HG02840 (cell line): ENCODE results near the gene NFIC.

ENCODE experiments used
- ATAC-seq: cut with Tn5 transposase; IDR thresholded peaks from one replicate; pipeline ENCODE4 v1.9.1; 2021; ENCODE audit warnings: mild to moderate bottlenecking, moderate library complexity, moderate number of reproducible peaks; ENCODE audit not compliant: unreplicated experiment, low FRiP score

Gene NFIC

GRCh38 chr19:3462991-3463713 lies 96.8 kb downstream of the NFIC start:
- ATAC-seq: no peak

DNA sequence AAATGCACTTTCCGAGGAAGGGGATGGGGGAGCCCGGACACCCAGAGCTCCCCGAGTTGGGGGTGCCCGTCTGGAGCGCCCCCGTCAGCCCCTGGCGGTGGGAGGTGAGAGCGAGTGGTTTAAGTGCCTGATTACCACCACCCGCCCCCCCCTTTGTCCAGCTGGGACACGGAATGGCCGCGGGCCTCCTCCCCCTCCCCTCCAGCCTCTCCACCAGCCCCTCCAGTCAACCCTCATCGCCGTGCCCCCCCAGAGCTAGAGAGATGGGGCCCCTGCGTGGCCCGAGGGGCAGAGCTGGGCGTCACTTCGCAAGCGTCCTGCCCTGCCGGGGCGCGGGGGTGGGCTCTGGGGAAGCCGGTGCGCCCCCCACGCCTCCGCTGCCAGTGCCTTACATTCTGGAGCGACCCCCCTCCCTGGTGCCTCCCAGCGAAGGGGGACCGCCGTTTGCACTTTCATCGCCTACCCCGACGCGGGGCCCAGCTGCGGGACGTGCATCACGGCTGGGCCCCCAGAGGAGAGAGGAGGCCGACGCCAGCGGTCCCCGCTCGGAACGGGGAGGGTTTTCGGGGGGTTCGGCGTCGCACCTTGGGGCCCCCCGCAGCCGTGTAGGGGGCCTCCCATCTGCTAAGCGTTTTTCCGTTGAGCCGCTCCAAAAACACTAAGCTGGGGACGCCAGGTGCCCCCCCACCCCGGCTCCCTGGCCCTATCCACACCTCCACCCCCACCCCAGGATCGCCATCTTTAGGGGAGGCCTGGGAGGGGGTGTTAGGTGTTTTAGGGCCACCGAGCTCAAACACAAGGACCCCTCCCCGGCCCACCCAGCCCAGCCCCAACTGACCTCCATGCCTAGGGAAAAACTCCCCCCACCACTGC lies 97.6 kb downstream of the NFIC start:
- no peak for ATAC-seq

DNA sequence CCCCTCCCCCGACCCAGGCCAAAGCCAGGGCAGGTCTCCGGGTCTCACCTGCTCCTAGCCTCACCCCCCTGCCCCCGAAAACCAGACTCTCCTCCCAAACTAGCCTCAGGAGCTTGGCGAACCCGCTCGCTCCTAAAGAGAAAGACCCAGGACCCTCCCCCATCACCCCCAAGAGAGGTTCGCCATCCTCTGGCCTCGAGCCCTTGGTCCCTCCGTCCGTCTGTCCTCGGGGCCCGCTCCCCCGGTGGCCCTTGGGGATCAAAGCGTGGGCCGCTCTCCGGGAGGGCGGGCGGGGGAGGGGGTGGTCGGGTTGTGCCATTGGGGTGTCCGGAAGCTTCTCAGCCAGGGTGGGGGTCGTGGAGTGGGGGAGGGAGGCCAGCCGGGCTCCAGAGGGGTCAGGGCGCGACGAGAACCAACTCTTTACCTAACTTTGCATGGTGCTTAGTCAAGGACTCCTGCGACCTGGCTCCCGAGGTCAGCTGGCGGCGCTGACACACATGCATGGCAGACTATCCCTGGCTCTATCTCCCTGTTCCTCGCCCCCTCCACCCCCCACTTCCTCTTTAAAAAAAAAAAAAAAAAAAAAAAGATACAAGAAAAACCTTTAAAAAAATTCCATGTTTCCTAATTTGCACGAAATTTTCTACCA lies 98.3 kb downstream of the NFIC start:
- ATAC-seq: no peak

DNA sequence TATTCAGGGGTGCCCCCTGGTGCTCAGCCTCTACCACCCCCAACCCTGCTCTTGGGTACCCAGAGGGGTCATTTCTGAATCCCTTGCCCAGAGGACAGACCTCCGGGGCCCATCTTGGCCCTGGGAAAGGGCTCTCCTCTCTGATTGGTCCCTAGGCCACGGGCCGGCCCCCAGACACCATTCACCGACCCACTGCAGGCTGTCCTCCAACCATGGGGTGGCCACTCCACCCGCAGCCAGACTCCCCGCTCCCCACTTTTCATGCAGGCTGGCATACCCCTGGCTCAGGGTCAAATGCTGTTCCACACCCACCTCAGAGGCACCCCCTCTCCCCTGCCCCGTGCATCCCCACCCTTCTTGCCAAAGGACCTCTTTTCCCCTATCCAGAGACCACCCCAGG lies 99.2 kb downstream of the NFIC start:
- ATAC-seq: no peak

DNA sequence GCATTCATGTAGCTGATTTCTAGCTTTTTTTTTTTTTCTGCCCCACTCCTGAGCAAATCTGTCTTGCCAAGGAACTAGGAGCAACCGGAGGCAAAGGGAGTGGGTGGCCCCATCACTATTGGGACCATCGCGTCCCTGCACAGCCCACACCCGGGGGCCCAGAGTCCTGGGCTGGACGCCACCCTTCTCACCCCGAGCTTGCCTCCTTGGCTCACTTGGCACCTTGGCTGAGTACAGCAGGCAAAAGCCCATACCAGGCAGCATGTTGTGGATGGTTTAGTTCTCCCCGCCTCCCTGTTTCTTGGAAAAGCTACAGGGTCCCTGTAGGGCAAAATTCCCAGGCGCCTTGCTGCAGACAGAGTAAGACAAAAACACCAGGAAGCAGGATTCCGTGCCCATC lies 100.3 kb downstream of the NFIC start:
- ATAC-seq: no peak

DNA sequence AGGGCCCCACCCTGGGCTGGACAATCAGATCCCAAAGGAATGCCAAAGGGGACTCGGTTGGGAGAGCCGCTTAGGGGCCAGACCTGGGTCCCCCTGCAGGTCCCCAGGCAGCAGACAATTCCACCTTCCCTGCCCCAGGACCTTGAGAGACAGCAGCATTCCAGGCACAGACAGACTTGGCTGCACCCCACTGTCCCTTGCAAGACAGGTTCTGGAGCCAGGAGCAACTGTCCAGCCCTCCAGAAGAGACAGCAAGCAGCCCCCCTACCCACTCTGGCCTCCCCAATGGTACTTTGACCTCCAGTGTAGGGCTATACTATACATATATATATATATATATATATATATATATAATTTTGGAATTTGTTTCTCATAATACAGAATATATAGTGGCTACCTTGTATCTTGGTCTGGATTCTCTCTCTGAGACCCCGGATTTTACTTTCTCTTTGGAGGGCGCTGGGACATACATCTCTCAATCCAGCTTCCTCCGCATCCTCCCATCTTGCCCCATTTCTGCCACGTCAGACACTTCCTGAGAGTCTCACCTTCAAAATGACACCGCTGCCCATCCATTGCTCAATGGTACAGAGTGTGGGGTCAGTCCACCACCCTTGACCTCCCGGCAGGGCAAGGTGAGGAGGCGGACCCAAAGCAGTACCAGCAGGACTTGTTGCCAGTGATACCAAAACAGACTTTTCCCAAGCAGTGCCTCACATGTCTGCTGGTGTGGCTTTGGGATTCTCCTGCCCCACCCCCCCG lies 101.2 kb downstream of the NFIC start:
- ATAC-seq: no peak

- no peak for ATAC-seq
Measured at GRCh38 chr19:3468211-3468610, 101.8 kb downstream of the NFIC start.

DNA sequence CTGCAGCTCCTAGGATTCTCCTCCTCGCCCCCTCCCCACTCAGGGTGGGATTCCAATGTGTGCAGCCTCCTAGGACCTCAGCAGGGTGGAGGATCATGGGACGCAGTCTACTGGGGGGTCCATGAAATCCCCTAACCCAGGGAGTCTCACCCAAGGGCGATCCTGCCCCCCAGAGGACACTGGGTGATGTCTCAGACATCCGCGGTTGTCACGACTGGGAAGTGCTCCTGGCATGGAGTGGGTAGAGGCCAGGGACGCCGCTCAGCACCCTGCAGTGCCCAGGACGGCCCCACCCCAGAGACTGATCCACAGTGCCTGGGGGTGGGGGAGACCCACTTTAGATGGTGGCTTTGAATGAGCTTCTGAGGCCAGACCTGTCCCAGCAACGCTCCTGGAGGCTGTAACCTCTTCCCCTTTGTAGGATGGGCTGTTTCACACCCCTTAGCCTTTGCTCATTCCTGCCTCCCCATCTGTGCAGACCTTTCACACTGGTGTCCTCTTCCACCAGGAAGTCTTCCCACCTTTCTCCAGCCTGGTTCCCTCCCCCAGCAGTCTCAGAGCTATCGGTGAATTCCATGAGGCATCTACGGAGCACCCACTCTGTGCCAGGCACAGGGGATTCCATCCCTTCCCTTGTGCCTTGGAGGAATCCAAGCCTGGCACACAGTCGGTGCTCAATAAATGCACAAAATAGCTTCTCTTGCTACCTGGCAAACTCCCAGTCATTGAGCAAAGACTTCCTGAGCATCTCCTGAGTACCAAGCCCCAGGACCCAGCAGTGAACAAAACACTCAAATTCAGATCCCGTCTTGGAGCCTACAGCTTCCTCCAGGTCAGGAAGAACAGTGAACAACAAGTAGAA lies 103.5 kb downstream of the NFIC start:
- no peak for ATAC-seq

GRCh38 chr19:3470500-3471128 lies 104.2 kb downstream of the NFIC start:
- ATAC-seq: no peak

DNA sequence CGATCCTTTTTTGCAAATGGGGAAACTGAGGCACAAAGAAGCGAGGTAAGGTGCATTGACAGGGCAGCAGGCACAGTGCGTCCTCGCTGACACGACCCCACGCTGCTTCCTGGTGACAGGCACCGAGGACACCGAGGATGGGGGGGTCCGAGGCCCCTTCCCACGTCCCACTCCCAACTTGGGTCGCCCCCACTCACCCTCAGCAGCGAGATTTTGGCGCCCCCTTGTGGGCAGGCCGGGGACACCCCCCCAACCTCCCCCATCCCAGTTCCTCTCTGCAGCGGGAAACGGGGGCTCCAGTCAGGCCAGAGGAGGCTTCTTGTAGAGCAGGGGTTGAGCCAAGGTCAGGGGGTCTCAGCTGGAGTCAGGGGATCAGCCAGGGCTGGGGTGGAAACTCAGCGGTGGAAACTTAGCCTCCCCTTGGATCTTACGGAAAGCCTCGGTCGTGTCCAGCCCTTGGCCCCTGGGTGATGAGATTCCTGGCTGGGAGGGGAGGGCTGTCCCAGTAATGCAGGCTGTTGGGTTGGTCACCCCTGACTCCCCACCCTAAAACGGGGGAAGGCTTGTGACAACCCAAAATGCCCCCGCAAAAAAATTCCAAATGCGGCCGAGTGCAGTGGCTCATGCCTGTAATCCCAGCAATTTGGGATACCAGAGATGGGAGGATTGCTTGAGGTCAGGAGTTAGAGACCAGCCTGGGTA lies 105.7 kb downstream of the NFIC start:
- no peak for ATAC-seq

DNA sequence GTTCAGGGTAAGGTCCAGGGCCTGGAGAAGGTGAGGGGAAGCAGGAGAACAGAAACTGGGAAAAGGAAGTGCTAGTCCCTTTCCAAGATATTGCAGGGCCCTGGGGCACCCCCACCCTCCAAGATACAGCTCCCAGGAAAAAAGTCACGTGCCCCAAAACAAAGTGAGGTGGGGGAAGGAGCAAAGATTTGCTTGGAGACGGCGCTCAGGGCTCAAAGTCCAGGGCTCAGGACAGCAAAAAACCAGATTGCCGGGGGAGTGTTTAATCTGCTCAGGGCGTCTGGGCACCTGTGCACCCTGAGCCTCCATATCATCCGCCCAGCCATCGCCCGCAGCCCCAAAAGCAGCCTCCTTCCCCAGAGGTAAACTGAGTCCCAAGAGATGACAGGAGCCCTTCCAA lies 107.6 kb downstream of the NFIC start:
- no peak for ATAC-seq

- ATAC-seq: no peak
Measured at GRCh38 chr19:3474614-3475013, 108.2 kb downstream of the NFIC start.

- no peak for ATAC-seq
Measured at GRCh38 chr19:3475449-3475848, 109.1 kb downstream of the NFIC start.

GRCh38 chr19:3476830-3477229 lies 110.4 kb downstream of the NFIC start:
- ATAC-seq: no peak

- no peak for ATAC-seq
Measured at GRCh38 chr19:3477506-3477905, 111.1 kb downstream of the NFIC start.

- no peak for ATAC-seq
Measured at GRCh38 chr19:3477951-3478350, 111.6 kb downstream of the NFIC start.

GRCh38 chr19:3478409-3479176 lies 112.2 kb downstream of the NFIC start:
- ATAC-seq: no peak
